ENCODE data around the gene WWOX. TPM values are rescaled to one million over a fixed set of nuclear protein-coding genes. Genes with fewer than 3 reads are reported as not detected.

Gene WWOX
- total RNA-seq, 2 experiments from 2014 or later, result 19.9 to 29.4 TPM

GRCh38 chr16:78199325-78200022 lies 100.0 kb downstream of the WWOX start:
- ChIA-PET POLR2A (no interaction called here), CTCF (no interaction called here)
- DNase-seq (no peak), ATAC-seq (no peak)
- Mint-ChIP-seq H3K27ac (no peak overlapping the region), H3K36me3 (ENCODE audit: low read depth) (no peaks in the 10 kb centered on the region), H3K9me3 (ENCODE audit: low read depth) (no peaks in the 10 kb centered on the region), H3K4me1 (no peaks in the 10 kb centered on the region), H3K27me3 (no peaks in the 10 kb centered on the region), H3K4me3 (no peak overlapping the region)
- intact Hi-C loops (cut with DNase I, micrococcal nuclease), result no loop called here

- Mint-ChIP-seq H3K27me3 (no peaks in the 10 kb centered on the region), H3K27ac (no peak overlapping the region), H3K36me3 (ENCODE audit: low read depth) (no peaks in the 10 kb centered on the region), H3K4me1 (no peaks in the 10 kb centered on the region), H3K9me3 (ENCODE audit: low read depth) (no peaks in the 10 kb centered on the region), H3K4me3 (no peak overlapping the region)
- ATAC-seq (no peak), DNase-seq (no peak)
- ChIA-PET CTCF (no interaction called here), POLR2A (no interaction called here)
- intact Hi-C loops (cut with DNase I, micrococcal nuclease), result no loop called here
Observed at GRCh38 chr16:78200023-78200389, 100.6 kb downstream of the WWOX start.

DNA sequence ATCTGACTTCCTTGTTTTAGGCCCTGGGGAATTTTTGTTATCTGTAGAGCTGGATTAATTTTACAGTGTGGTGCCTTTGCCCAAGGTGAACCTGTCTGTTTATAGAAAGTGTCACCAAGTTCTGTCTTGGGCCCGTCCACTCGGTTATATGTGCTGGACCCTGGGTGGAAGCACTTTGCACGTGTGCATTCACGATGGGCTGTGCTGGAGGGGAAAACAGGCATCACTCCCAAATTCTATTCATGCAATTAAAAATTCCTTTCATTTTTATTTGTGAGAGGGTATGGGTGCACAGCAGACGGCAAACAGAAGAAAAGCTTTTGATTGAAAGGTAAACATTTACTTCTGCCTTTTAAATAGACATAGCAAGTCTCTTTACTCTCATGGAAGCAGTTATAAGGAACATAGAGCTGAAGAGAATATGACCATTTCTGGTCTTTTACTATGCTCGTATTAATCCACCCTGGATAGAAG lies 101.2 kb downstream of the WWOX start:
- Mint-ChIP-seq H3K36me3 (ENCODE audit: low read depth) (no peaks in the 10 kb centered on the region), H3K4me1 (no peaks in the 10 kb centered on the region), H3K9me3 (ENCODE audit: low read depth) (no peaks in the 10 kb centered on the region), H3K27ac (no peak overlapping the region), H3K27me3 (no peaks in the 10 kb centered on the region), H3K4me3 (no peak overlapping the region)
- ChIA-PET POLR2A (no interaction called here), CTCF (no interaction called here)
- ATAC-seq (no peak), DNase-seq (no peak)
- intact Hi-C loops (cut with DNase I, micrococcal nuclease), result no loop called here

- POLR2A ChIA-PET, result no interaction called here
- intact Hi-C loops (cut with DNase I, micrococcal nuclease), result no loop called here
Observed at GRCh38 chr16:78205506-78205905, 106.1 kb downstream of the WWOX start.

GRCh38 chr16:78206623-78207223 lies 107.3 kb downstream of the WWOX start:
- ChIA-PET POLR2A (no interaction called here), CTCF (interaction anchor here (0.9 kb wide), 1 partner anchor 14 kb away, joined by 3 read pairs; no protein-coding TSS in a partner anchor)
- no peak for DNase-seq
- no peak overlapping the region for H3K4me3 Mint-ChIP-seq
- no peaks in the 10 kb centered on the region for H3K9me3 Mint-ChIP-seq (ENCODE audit: low read depth)
- no peak overlapping the region for H3K27ac Mint-ChIP-seq
- H3K27me3 Mint-ChIP-seq, result no peaks in the 10 kb centered on the region
- H3K36me3 Mint-ChIP-seq (ENCODE audit: low read depth), result no peaks in the 10 kb centered on the region
- intact Hi-C loops (cut with DNase I, micrococcal nuclease), result no loop called here
- H3K4me1 Mint-ChIP-seq, result no peaks in the 10 kb centered on the region
- ATAC-seq, result no peak

More at GRCh38 chr16:78205506-78205905, 106.1 kb downstream of the WWOX start:
- no peak for DNase-seq
- H3K9me3 Mint-ChIP-seq (ENCODE audit: low read depth), result no peaks in the 10 kb centered on the region
- H3K27ac Mint-ChIP-seq, result no peak overlapping the region
- no peaks in the 10 kb centered on the region for H3K4me1 Mint-ChIP-seq
- no peak overlapping the region for H3K4me3 Mint-ChIP-seq
- H3K36me3 Mint-ChIP-seq (ENCODE audit: low read depth), result no peaks in the 10 kb centered on the region
- CTCF ChIA-PET, result no interaction called here
- no peaks in the 10 kb centered on the region for H3K27me3 Mint-ChIP-seq
- no peak for ATAC-seq

DNA sequence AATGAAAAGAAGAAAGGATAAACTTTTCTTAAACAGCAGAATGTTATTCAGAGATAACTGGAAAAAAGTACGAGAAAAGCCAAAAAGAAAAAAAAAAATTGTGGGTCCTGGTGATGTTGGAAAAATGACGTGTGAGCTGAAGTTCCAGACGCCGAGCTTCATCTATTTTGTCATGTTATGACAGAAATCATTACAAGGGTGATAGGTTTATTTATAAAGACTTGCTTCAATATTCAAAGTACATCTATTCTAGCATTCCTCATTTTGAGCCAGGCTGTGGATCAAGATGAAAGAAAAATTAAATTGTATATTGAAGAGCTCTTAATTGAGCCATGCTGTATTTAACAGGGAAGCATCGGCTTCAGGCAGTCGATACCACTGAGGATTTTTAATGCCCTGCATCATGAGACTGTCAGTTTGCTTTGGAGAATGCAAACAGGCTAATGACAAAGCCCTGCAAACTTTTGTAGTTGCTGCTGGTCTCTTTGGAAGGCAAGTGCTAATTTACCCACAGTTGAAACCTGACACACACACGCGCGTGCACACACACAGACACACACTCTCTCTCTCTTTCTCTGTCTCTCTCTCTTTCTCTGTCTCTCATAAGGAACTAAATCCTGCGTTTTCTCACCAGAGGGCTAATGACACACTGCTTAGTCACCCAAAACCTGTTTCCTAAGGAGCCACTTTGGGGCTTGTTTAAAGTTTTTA lies 110.7 kb downstream of the WWOX start:
- Mint-ChIP-seq H3K27me3 (no peaks in the 10 kb centered on the region), H3K4me3 (no peak overlapping the region), H3K36me3 (ENCODE audit: low read depth) (no peaks in the 10 kb centered on the region), H3K9me3 (ENCODE audit: low read depth) (no peaks in the 10 kb centered on the region), H3K4me1 (no peaks in the 10 kb centered on the region), H3K27ac (no peak overlapping the region)
- ATAC-seq (no peak), DNase-seq (no peak)
- intact Hi-C loops (cut with DNase I, micrococcal nuclease), result no loop called here
- ChIA-PET CTCF (no interaction called here), POLR2A (no interaction called here)

DNA sequence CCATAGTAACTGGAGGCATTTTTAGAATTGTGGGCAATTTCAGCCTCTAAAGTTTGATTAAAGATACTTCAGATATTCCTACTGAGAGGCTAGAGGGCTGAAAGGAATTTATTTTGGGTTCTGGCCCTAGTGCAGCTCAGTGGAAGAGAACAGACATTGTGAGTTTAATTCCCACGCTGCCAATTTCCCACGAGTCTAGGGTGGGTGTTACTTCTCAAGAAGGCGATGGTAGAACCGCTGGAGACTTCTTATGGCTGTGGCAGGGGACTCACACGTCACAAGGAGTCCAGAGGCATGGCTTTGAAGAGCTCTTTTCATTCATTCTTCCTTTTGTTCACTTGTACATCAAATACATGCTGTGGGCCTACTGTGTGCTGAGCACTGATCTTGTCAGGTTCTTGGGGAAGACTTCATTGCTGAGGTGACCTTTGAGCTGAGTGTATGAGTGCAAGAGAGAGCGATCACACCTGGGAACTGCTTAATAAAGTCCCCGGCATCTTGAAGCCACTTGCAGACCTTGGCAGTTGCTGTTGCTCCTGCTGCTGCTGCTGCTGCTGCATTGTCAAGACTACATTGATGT lies 111.7 kb downstream of the WWOX start:
- ChIA-PET CTCF (no interaction called here), POLR2A (no interaction called here)
- H3K4me3 Mint-ChIP-seq, result no peak overlapping the region
- DNase-seq, result no peak
- H3K27me3 Mint-ChIP-seq, result no peaks in the 10 kb centered on the region
- ATAC-seq, result no peak
- H3K9me3 Mint-ChIP-seq (ENCODE audit: low read depth), result no peaks in the 10 kb centered on the region
- intact Hi-C loops (cut with DNase I, micrococcal nuclease), result no loop called here
- H3K36me3 Mint-ChIP-seq (ENCODE audit: low read depth), result no peaks in the 10 kb centered on the region
- no peak overlapping the region for H3K27ac Mint-ChIP-seq
- no peaks in the 10 kb centered on the region for H3K4me1 Mint-ChIP-seq

DNA sequence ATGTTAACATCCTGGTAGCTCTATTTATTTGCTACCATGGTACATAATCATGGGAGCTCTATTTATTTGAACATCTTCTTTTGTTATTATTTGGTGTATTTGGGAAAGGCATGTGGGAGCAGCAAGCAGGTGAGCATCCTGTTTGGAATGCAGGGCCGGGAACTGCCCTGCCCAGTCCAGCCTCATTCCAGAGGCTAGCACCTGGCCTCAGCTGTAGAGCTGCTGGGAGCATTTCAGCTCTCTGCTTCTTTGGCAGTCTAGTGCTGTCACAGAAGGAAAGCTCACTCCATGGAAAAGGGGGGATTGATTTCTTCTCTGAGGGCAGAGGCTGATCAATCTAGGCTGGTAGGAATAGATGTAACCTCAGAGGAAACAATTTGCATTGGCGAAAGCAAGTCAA lies 112.5 kb downstream of the WWOX start:
- no peaks in the 10 kb centered on the region for H3K36me3 Mint-ChIP-seq (ENCODE audit: low read depth)
- no peak overlapping the region for H3K4me3 Mint-ChIP-seq
- DNase-seq (no peak), ATAC-seq (no peak)
- no peaks in the 10 kb centered on the region for H3K9me3 Mint-ChIP-seq (ENCODE audit: low read depth)
- POLR2A ChIA-PET, result no interaction called here
- no peaks in the 10 kb centered on the region for H3K4me1 Mint-ChIP-seq
- intact Hi-C loops (cut with DNase I, micrococcal nuclease), result no loop called here
- CTCF ChIA-PET, result no interaction called here
- H3K27ac Mint-ChIP-seq, result no peak overlapping the region
- H3K27me3 Mint-ChIP-seq, result no peaks in the 10 kb centered on the region

GRCh38 chr16:78212674-78213073 lies 113.2 kb downstream of the WWOX start:
- Mint-ChIP-seq H3K27me3 (no peaks in the 10 kb centered on the region), H3K36me3 (ENCODE audit: low read depth) (no peaks in the 10 kb centered on the region), H3K4me1 (no peaks in the 10 kb centered on the region), H3K4me3 (no peak overlapping the region), H3K9me3 (ENCODE audit: low read depth) (no peaks in the 10 kb centered on the region), H3K27ac (no peak overlapping the region)
- ChIA-PET POLR2A (no interaction called here), CTCF (no interaction called here)
- ATAC-seq, result no peak
- intact Hi-C loops (cut with DNase I, micrococcal nuclease), result no loop called here
- DNase-seq, result no peak

- Mint-ChIP-seq H3K9me3 (ENCODE audit: low read depth) (no peaks in the 10 kb centered on the region), H3K36me3 (ENCODE audit: low read depth) (no peaks in the 10 kb centered on the region), H3K4me3 (no peak overlapping the region), H3K27ac (no peak overlapping the region), H3K27me3 (no peaks in the 10 kb centered on the region), H3K4me1 (no peaks in the 10 kb centered on the region)
- ATAC-seq (no peak), DNase-seq (no peak)
- POLR2A ChIA-PET, result no interaction called here
- intact Hi-C loops (cut with DNase I, micrococcal nuclease), result no loop called here
- CTCF ChIA-PET, result no interaction called here
Observed at GRCh38 chr16:78213751-78214150, 114.3 kb downstream of the WWOX start.

DNA sequence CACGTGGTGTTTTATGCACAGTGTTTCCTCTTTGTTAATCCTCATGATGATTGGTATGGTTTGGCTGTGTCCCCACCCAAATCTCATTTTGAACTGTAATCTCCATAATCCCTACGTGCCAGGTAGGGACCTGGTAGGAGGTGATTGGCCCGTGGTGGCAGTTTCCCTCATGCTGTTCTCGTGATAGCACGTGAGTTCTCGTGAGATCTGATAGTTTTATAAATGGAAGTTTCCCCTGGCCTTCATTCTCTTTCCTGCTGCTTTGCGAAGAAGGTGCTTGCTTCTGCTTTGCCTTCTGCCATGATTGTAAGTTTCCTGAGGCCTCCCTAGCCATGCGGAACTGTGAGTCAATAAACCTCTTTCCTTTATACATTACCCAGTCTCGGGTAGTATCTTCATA lies 115.8 kb downstream of the WWOX start:
- Mint-ChIP-seq H3K27ac (no peak overlapping the region), H3K4me1 (no peaks in the 10 kb centered on the region), H3K36me3 (ENCODE audit: low read depth) (no peaks in the 10 kb centered on the region), H3K27me3 (no peaks in the 10 kb centered on the region), H3K4me3 (no peak overlapping the region), H3K9me3 (ENCODE audit: low read depth) (no peaks in the 10 kb centered on the region)
- POLR2A ChIA-PET, result no interaction called here
- ATAC-seq (no peak), DNase-seq (no peak)
- CTCF ChIA-PET, result interaction anchor here (0.7 kb wide), 1 partner anchor 92 kb away, joined by 3 read pairs; no protein-coding TSS in a partner anchor
- intact Hi-C loops (cut with DNase I, micrococcal nuclease), result no loop called here

- H3K36me3 Mint-ChIP-seq (ENCODE audit: low read depth), result no peaks in the 10 kb centered on the region
- H3K9me3 Mint-ChIP-seq (ENCODE audit: low read depth), result no peaks in the 10 kb centered on the region
- CTCF ChIA-PET, result no interaction called here
- POLR2A ChIA-PET, result no interaction called here
- no peak for ATAC-seq
- H3K4me1 Mint-ChIP-seq, result no peaks in the 10 kb centered on the region
- DNase-seq, result no peak
- intact Hi-C loops (cut with DNase I, micrococcal nuclease), result no loop called here
- H3K27ac Mint-ChIP-seq, result no peak overlapping the region
- no peak overlapping the region for H3K4me3 Mint-ChIP-seq
- no peaks in the 10 kb centered on the region for H3K27me3 Mint-ChIP-seq
Observed at GRCh38 chr16:78216166-78216745, 116.8 kb downstream of the WWOX start.
